ENCODE measurements around the gene OR51L1.

The OR51L1 gene

DNA sequence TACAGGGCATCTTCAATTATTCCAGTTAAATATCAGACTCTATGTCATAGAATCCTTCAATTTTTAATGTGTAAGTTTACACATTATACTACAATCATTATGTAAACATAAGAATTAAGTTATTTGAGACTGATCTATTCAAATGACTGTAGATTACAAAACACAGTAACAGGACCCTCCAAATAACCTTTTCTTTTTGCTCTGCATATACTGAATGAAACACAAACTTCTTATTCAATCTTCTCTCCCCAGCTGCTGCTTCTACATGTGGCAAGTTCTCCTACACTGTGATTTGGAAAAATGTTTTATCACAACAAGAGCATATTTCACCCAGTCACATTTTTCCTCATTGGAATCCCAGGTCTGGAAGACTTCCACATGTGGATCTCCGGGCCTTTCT lies 51.6 kb downstream of the OR51L1 start, which contains the start of gene OR52J3:
TSS of gene OR52J3 (plus strand) at position 301 of the 400 bp plus-strand sequence. CDS start at position 301, 0 bp downstream.
- H3K4me3 ChIP-seq (ENCODE audit: control insufficient read depth in 1 of 7, extremely low read depth in 1 of 7, insufficient read depth in 4 of 7, low read depth in 2 of 7, low read length in 6 of 7) = no peak within 1 kb of the TSS
- H3K27me3 ChIP-seq (replicated peaks in 2 of 5; ENCODE audit: control insufficient read depth in 4 of 5, insufficient read depth in 5 of 5, low read length in 4 of 5) = no peaks in the 10 kb centered on the region
- no peak for DNase-seq
- ChIA-PET POLR2A (no interaction called here), CTCF (interaction anchor here (1.0 kb wide), 1 partner anchor 20 kb away, joined by 3 read pairs; no protein-coding TSS in a partner anchor)
- H3K27ac ChIP-seq (ENCODE audit: insufficient read depth in 1 of 2, low read depth in 1 of 2, low read length in 2 of 2, poor library complexity in 1 of 2, severe bottlenecking in 2 of 2) = no peak within 1 kb of the TSS
- H3K4me1 ChIP-seq (ENCODE audit: control extremely low read depth in 1 of 4, control insufficient read depth in 4 of 4, insufficient read depth in 4 of 4, low read length in 3 of 4) = no peaks in the 10 kb centered on the region
- 92% methylated on average over 1 of the region's 1 CpG for WGBS (ENCODE audit: insufficient coverage)
- no peaks in the 10 kb centered on the region for H3K9me3 ChIP-seq (ENCODE audit: control extremely low read depth in 1 of 5, control insufficient read depth in 4 of 5, insufficient read depth in 2 of 5, low read depth in 1 of 5, low read length in 4 of 5)
- no peaks in the 10 kb centered on the region for H3K36me3 ChIP-seq (ENCODE audit: control insufficient read depth in 4 of 4, insufficient read depth in 4 of 4, low read length in 3 of 4)

DNA sequence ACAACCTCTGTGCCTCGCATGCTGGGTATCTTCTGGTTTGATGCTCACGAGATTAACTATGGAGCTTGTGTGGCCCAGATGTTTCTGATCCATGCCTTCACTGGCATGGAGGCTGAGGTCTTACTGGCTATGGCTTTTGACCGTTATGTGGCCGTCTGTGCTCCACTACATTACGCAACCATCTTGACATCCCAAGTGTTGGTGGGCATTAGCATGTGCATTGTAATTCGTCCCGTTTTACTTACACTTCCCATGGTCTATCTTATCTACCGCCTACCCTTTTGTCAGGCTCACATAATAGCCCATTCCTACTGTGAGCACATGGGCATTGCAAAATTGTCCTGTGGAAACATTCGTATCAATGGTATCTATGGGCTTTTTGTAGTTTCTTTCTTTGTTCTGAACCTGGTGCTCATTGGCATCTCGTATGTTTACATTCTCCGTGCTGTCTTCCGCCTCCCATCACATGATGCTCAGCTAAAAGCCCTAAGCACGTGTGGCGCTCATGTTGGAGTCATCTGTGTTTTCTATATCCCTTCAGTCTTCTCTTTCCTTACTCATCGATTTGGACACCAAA lies 52.2 kb downstream of the OR51L1 start:
- POLR2A ChIA-PET = no interaction called here
- DNase-seq = no peak
- CTCF ChIA-PET = no interaction called here
- no peaks in the 10 kb centered on the region for H3K27me3 ChIP-seq (replicated peaks in 2 of 5; ENCODE audit: control insufficient read depth in 4 of 5, insufficient read depth in 5 of 5, low read length in 4 of 5)
- no peaks in the 10 kb centered on the region for H3K9me3 ChIP-seq (ENCODE audit: control extremely low read depth in 1 of 5, control insufficient read depth in 4 of 5, insufficient read depth in 2 of 5, low read depth in 1 of 5, low read length in 4 of 5)
- H3K36me3 ChIP-seq (ENCODE audit: control insufficient read depth in 4 of 4, insufficient read depth in 4 of 4, low read length in 3 of 4) = no peaks in the 10 kb centered on the region
- 90% methylated on average over 9 of the region's 15 CpGs for WGBS (ENCODE audit: insufficient coverage)
- no peak overlapping the region for H3K4me3 ChIP-seq (ENCODE audit: control insufficient read depth in 1 of 7, extremely low read depth in 1 of 7, insufficient read depth in 4 of 7, low read depth in 2 of 7, low read length in 6 of 7)
- no peak overlapping the region for H3K27ac ChIP-seq (ENCODE audit: insufficient read depth in 1 of 2, low read depth in 1 of 2, low read length in 2 of 2, poor library complexity in 1 of 2, severe bottlenecking in 2 of 2)
- H3K4me1 ChIP-seq (ENCODE audit: control extremely low read depth in 1 of 4, control insufficient read depth in 4 of 4, insufficient read depth in 4 of 4, low read length in 3 of 4) = no peaks in the 10 kb centered on the region
